A549 (cell line): ENCODE data around the gene ZNF48.

Experiments used
- BHLHE40 ChIP-seq: IDR thresholded peaks from 2 replicates; pipeline ENCODE4 v1.6.1; 2012; ENCODE audit warnings: low read depth, low read length, inconsistent platforms
- CHD2 ChIP-seq: fragments of 150-350 bp; IDR thresholded peaks from 2 replicates; pipeline ENCODE4 v1.6.1; 2014; ENCODE audit warnings: low read length; ENCODE audit not compliant: partially characterized antibody
- CTCF ChIP-seq: fragments of >200 bp; sonication (Bioruptor Twin); formaldehyde crosslinking; IDR thresholded peaks from 3 replicates; pipeline ENCODE4 v1.5.1; 2016
- EP300 ChIP-seq, 2 experiments: fragments of >200 bp; sonication (Bioruptor Twin); formaldehyde crosslinking; IDR thresholded peaks; 2 replicates in 1 of 2; 3 replicates in 1 of 2; pipeline ENCODE4 v1.6.1; 2016 to 2017
- NR3C1 ChIP-seq: fragments of >200 bp; sonication (Bioruptor Twin); formaldehyde crosslinking; IDR thresholded peaks from 3 replicates; pipeline ENCODE4 v1.6.1; 2017
- POLR2AphosphoS2 ChIP-seq: conservative IDR thresholded peaks from 2 replicates; pipeline ENCODE4 v1.6.1; 2012; ENCODE audit warnings: low read length, improper control_type of control experiment, inconsistent platforms
- REST ChIP-seq: fragments of 200-600 bp; sonication (generic); IDR thresholded peaks from 2 replicates; pipeline ENCODE4 v1.6.1; 2016; ENCODE audit warnings: antibody characterized with exemption, mild to moderate bottlenecking, moderate library complexity
- TP53 ChIP-seq: fragments of 250-450 bp; sonication (Bioruptor Pico); IDR thresholded peaks from 2 replicates; pipeline ENCODE4 v1.5.0; 2021; ENCODE audit warnings: mild to moderate bottlenecking, moderate library complexity
- USF2 ChIP-seq: fragments of 450-650 bp; IDR thresholded peaks from 2 replicates; pipeline ENCODE4 v1.6.1; 2014; ENCODE audit warnings: antibody characterized with exemption

- TF ChIP-seq USF2, result no peak
- TF ChIP-seq POLR2AphosphoS2, result no peak
- TF ChIP-seq CTCF, result no peak
- no peak for TF ChIP-seq REST
- no peak for TF ChIP-seq TP53 (CRISPR knock-in tag)
- TF ChIP-seq BHLHE40, result no peak
- TF ChIP-seq CHD2, result no peak
- no peak for TF ChIP-seq NR3C1
- no peak for TF ChIP-seq EP300 (IDR thresholded peaks at IDR 0.05)
Observed at GRCh38 chr16:30421010-30421409, 25.8 kb downstream of the ZNF48 start.
